Thoracic aorta (tissue), 2 donors: ENCODE measurements around the gene FBXL16. TPM values are rescaled to one million over a fixed set of nuclear protein-coding genes. Genes with fewer than 3 reads are reported as not detected.
"Not testable (repeated sequence)": the region's sequence is repeated elsewhere in the genome, so short reads cannot be mapped to it uniquely, and the experiment has no call there.

Experiments used
- ATAC-seq: fragments of 150-250 bp; one replicate; pipeline ENCODE4 v1.8.0; 2017; ENCODE audit warnings: low read depth; ENCODE audit not compliant: insufficient number of reproducible peaks, low FRiP score
- DNase-seq: peaks from one replicate; pipeline ENCODE4 v3.0.0-alpha.2; 2020; ENCODE audit warnings: low spot score
- H3K27ac ChIP-seq, 2 donors: fragments of 200-600 bp; sonication (generic); 1 replicate in 1 of 2; 2 replicates in 1 of 2; pipeline ENCODE4 v1.5.1; 2016; ENCODE audit warnings: mild to moderate bottlenecking in 2 of 2, moderate library complexity in 2 of 2
- H3K27me3 ChIP-seq: fragments of 200-600 bp; sonication (generic); replicated peaks from 2 replicates; pipeline ENCODE4 v1.6.0; 2016; ENCODE audit warnings: mild to moderate bottlenecking; ENCODE audit not compliant: insufficient read depth
- H3K36me3 ChIP-seq: fragments of 200-600 bp; sonication (generic); one replicate; pipeline ENCODE4 v1.5.1; 2016
- H3K4me1 ChIP-seq, 2 donors: fragments of 200-600 bp; sonication (generic); 1 replicate in 1 of 2; 2 replicates in 1 of 2; pipeline versions ENCODE4 v1.5.1 to v1.6.0; 2016; ENCODE audit warnings: low read depth in 2 of 2, mild to moderate bottlenecking in 1 of 2; ENCODE audit not compliant: control insufficient read depth in 1 of 2
- H3K4me3 ChIP-seq: fragments of 200-600 bp; sonication (generic); 2 replicates; pipeline ENCODE4 v1.5.1; 2016; ENCODE audit warnings: mild to moderate bottlenecking
- H3K9me3 ChIP-seq: fragments of 200-600 bp; sonication (generic); 2 replicates; pipeline ENCODE4 v1.5.1; 2016
- CTCF ChIP-seq: fragments of 200-600 bp; sonication (generic); IDR thresholded peaks from one replicate; pipeline ENCODE4 v1.5.1; 2019; ENCODE audit warnings: antibody characterized with exemption
- total RNA-seq, 2 donors: library from RNA; depleted of rRNA; stranded (reverse); fragments of >200 nt; gene quantifications; one replicate each; pipeline versions ENCODE4 v1.1.0 to v1.2.3, GENCODE V29; 2016

The FBXL16 gene
- total RNA-seq, 2 donors from 2014 or later: not detected

GRCh38 chr16:694187-694862 lies 11.3 kb downstream of the FBXL16 start:
- no peaks in the 10 kb centered on the region for H3K36me3 ChIP-seq
- H3K27me3 ChIP-seq: peaks cover 7% of the 10 kb centered on the region
- peak overlapping the region; percentile 30 for H3K4me3 ChIP-seq

GRCh38 chr16:693766-694165 lies 11.8 kb downstream of the FBXL16 start:
- Histone ChIP-seq H3K27ac (no peak overlapping the region), H3K9me3 (no peaks in the 10 kb centered on the region), H3K36me3 (no peaks in the 10 kb centered on the region), H3K4me3 (peak overlapping the region; percentile 11), H3K27me3 (peaks cover 7% of the 10 kb centered on the region), H3K4me1 (peaks cover 18 to 23% of the 10 kb centered on the region in 2 donors)
- DNase-seq (no peak), ATAC-seq (no peak)
- TF ChIP-seq CTCF: no peak

More at GRCh38 chr16:694187-694862, 11.3 kb downstream of the FBXL16 start:
- no peak for ATAC-seq
- H3K27ac ChIP-seq: no peak overlapping the region
- no peak for DNase-seq
- H3K4me1 ChIP-seq: peaks cover 14 to 18% of the 10 kb centered on the region in 2 donors
- TF ChIP-seq CTCF: no peak
- H3K9me3 ChIP-seq: no peaks in the 10 kb centered on the region

- TF ChIP-seq CTCF: no peak
- DNase-seq (no peak), ATAC-seq (no peak)
- peaks cover 18 to 27% of the 10 kb centered on the region in 2 donors for H3K4me1 ChIP-seq
- peaks cover 7% of the 10 kb centered on the region for H3K27me3 ChIP-seq
- H3K4me3 ChIP-seq: no peak overlapping the region
- H3K36me3 ChIP-seq: no peaks in the 10 kb centered on the region
- H3K9me3 ChIP-seq: no peaks in the 10 kb centered on the region
- no peak overlapping the region for H3K27ac ChIP-seq
Measured at GRCh38 chr16:693364-693763, 12.2 kb downstream of the FBXL16 start.

- H3K27me3 ChIP-seq: peaks cover 7% of the 10 kb centered on the region
- ATAC-seq: no peak
- H3K9me3 ChIP-seq: no peaks in the 10 kb centered on the region
- H3K4me1 ChIP-seq: peaks cover 18 to 28% of the 10 kb centered on the region in 2 donors
- DNase-seq: no peak
- H3K27ac ChIP-seq: no peak overlapping the region
- TF ChIP-seq CTCF: no peak
- no peak overlapping the region for H3K4me3 ChIP-seq
- no peaks in the 10 kb centered on the region for H3K36me3 ChIP-seq
Measured at GRCh38 chr16:692356-693108, 13.1 kb downstream of the FBXL16 start.

- not testable (repeated sequence) for H3K27ac ChIP-seq, H3K9me3 ChIP-seq, H3K4me3 ChIP-seq, ATAC-seq, H3K27me3 ChIP-seq, H3K36me3 ChIP-seq, DNase-seq
- H3K4me1 ChIP-seq: peaks cover 18 to 28% of the 10 kb centered on the region in 2 donors
Measured at GRCh38 chr16:691242-691641, 14.4 kb downstream of the FBXL16 start.
